GM18861 (cell line): ENCODE results near the gene IARS2.
"Not testable (repeated sequence)": the region's sequence is repeated elsewhere in the genome, so short reads cannot be mapped to it uniquely, and the experiment has no call there.

Experiments
- ATAC-seq: cut with Tn5 transposase; IDR thresholded peaks from one replicate; pipeline ENCODE4 v1.9.1; 2021; ENCODE audit not compliant: unreplicated experiment

Gene IARS2

GRCh38 chr1:220094016-220094911 is at the start of gene IARS2:
TSS of gene IARS2 (plus strand) at chr1:220094132. CDS start at chr1:220094217, 85 bp downstream.
- ATAC-seq: peak; percentile 35

GRCh38 chr1:220044678-220045355 is 49.1 kb upstream of the IARS2 start:
- no peak for ATAC-seq

GRCh38 chr1:220045356-220046051 is 48.4 kb upstream of the IARS2 start:
- no peak for ATAC-seq

GRCh38 chr1:220046052-220046930 is 47.6 kb upstream of the IARS2 start, which contains the start of gene EPRS1:
TSS of gene EPRS1 (minus strand) at chr1:220046505. CDS start at chr1:220046388, 117 bp downstream.
- ATAC-seq: peak; percentile 99

GRCh38 chr1:220056374-220056773 is 37.6 kb upstream of the IARS2 start:
- no peak for ATAC-seq

GRCh38 chr1:220060876-220061275 is 33.1 kb upstream of the IARS2 start:
- no peak for ATAC-seq

- no peak for ATAC-seq
Observed at GRCh38 chr1:220062629-220063028, 31.3 kb upstream of the IARS2 start.

GRCh38 chr1:220067269-220068204 is 26.4 kb upstream of the IARS2 start:
- ATAC-seq: no peak

- ATAC-seq: no peak
Observed at GRCh38 chr1:220076861-220077762, 16.8 kb upstream of the IARS2 start.

GRCh38 chr1:220077887-220078286 is 16.0 kb upstream of the IARS2 start:
- ATAC-seq: no peak

- no peak for ATAC-seq
Observed at GRCh38 chr1:220084460-220084859, 9.5 kb upstream of the IARS2 start.

GRCh38 chr1:220086261-220086686 is 7.7 kb upstream of the IARS2 start:
- peak; percentile 40 for ATAC-seq

GRCh38 chr1:220089650-220090556 is 4.0 kb upstream of the IARS2 start, which contains the start of gene BPNT1:
TSS of gene BPNT1 (minus strand) at chr1:220089788. CDS start at chr1:220079846, 9,942 bp downstream.
- ATAC-seq: peak; percentile 53

- no peak for ATAC-seq
Observed at GRCh38 chr1:220092694-220093093, 1.2 kb upstream of the IARS2 start.

GRCh38 chr1:220093361-220094015 is 444 bp upstream of the IARS2 start:
- ATAC-seq: peak; percentile 13

- ATAC-seq: no peak
Observed at GRCh38 chr1:220099826-220100225, 5.9 kb downstream of the IARS2 start.

- ATAC-seq: not testable (repeated sequence)
Observed at GRCh38 chr1:220110473-220110872, 16.5 kb downstream of the IARS2 start.
